Measurements from ENCODE around the gene MEN1.

The MEN1 gene

DNA sequence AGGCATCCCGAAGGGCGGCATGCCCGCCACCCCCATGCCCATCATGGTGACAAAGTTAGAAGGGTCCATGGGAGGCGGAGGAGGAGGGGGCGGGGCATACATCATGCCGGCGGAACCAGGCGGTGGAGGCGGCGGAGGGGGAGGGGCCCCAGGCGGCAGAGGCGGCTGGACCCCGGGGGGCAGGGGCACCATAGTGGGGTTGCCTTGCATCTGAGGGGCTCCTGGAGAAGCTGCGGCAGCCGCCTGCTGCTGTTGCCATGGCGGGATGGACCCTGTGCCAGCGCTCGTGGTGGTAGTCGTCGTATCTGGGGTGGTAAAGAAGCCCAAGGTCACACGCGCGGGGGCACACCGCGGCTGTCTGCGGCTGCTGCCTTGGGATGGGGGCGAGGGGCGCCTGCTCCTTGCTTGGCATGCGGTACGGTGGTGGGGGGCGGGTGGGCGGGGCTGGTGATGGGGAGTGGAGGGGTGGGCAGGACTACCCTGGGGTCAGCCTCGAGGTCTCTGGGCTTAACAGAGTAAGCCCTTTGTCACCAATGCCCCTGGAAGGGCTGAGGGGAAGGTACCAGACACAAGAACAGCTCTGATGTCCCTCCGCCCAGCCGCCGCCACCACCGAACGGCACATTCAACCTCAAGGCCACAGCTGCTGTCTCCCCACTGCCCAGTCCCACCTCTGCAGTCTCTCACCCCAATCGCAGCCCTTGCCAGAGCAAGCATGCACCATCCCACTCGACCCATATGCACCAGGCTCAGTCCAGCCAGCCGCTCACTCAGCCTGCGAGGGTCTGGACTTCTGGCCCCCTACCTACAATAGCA, 44.3 kb downstream of the MEN1 start:
- no peak for DNase-seq

DNA sequence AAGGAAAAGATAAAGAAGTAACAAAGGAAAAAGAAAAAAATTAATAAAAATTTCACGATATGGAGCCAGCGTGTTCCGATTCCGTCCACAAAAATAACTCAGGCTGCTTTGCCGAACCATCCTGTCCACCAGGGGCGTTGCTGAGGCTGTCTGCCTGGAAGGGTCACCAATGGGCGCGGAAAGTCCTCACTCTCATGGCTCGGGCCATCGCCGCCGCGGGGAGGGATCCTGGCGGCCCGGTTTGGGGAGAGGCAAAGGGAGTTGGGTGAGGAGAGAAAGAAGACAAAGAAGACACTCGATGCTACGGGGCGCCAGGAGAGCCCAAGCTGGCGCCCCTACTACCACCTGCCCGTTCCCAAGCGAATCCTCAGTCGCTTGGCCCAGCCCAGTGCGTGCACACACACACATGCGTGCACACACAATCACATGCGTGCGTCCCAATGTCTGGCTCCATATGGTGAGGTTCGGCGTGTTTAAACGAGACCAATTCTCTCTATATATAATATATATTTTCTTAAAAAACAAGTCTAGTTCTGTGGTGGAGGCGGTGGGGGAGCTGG, 45.0 kb downstream of the MEN1 start:
- peak in 1 of 56 donors; percentile 19 for DNase-seq

DNA sequence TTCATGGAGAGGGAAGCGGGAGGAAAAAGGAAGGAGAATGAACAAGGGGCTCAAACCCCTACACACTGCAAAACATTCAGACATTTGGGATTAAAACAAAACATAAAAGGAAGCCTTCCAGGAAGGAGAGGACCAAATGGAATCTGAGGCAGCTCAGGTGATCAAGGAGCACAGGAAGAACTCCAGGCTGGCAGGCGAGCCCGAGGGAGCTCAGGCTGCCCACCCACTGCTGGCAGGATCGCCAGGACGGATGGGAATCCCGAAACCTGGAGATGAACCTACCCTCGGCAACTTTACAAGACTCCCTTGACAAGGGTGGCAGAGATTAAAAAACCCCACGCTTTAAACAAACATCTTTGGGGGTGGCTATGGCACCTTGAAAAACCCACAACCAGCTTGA, 45.6 kb downstream of the MEN1 start:
- DNase-seq: no peak

GRCh38 chr11:64764040-64764611, 46.2 kb downstream of the MEN1 start:
- DNase-seq: no peak

DNA sequence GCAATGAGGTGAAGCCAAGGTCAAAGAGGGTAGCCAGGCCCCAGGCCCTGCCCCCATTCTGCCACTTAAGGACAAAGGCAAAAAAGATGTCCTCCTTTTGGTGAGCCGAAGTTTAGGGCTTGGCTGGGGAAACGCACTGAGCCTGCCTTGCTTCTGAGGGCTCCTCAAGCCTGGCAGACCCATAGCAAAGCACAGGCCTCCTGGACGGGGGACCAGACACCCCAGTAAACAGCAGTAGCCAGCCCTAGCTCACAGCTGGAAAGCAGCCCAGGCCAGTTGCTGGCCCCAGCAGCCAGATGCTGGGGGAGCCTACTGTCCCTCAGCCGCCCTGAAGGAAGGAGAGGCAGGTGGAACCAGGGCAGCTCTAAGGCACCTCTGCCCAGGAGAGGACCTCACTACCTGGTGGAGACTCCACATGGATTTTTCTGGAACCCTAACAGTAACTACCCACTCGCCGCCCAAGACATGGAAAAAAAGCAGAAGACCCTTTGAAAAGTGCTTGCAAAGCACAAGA, 46.8 kb downstream of the MEN1 start:
- DNase-seq: peak in 12 of 56 donors; percentile 16 to 59 (median 34)

GRCh38 chr11:64762674-64763525, 47.5 kb downstream of the MEN1 start:
- peak in 4 of 56 donors; percentile 16 to 46 (median 36) for DNase-seq

GRCh38 chr11:64762277-64762673, 48.1 kb downstream of the MEN1 start:
- DNase-seq: peak in 14 of 56 donors; percentile 7 to 68 (median 40)

- DNase-seq: no peak
These were observed 49.5 kb downstream of the MEN1 start for GRCh38 chr11:64760759-64761420.

DNA sequence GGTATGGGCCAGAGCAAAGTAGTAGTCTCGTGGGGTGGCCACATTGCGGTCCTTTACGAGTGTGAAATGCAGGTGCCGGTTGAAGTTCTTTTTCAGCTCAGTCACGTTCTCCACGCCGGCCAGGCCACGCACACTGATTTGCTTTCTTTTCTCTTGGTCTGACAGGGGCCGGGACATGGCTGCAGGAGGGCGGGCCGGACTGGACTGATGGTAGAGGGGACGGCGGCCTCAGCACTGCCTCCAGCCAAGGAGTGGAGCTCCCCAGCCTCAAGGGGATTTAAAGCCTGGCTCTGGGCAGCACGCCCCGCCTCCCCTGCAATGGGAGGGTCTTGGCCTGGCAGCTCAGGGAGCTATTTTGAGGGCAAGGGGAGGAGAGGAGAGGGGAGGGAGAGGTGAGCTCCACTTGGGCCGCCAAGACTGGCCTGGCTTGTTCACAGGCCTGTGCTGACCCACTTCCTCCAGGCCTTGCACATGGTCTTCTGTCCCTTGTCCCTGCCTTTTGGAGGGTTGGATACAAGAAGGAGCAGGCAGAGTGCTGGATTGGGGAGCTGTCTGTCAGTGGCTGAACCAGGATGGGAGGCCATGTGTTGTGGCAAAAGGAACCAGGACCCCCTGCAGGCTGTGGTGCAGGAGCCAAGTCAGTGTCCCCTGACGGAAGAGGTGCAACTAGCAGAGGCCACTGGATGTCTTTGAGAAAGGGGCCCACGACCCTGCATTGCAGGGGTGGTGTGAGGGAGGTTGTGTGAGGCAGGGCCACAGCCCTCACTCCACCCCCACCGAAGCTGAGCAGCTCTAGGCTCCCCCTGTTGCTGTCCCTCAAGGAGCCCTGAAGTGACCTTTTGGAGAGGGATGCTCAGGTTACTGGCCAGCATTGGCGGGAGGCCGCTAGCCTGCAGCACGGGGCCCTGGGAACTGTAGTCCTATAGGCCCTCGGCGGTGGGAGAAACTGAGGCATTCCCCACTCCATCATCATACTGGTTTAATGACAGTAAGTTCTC, 50.3 kb downstream of the MEN1 start, which contains the start of gene PYGM:
Gene PYGM (minus strand): TSS at position 253 of the 998 bp plus-strand sequence. CDS start 76 bp downstream, at position 177.
- DNase-seq: peak in 35 of 56 donors; percentile 6 to 89 (median 56)

DNA sequence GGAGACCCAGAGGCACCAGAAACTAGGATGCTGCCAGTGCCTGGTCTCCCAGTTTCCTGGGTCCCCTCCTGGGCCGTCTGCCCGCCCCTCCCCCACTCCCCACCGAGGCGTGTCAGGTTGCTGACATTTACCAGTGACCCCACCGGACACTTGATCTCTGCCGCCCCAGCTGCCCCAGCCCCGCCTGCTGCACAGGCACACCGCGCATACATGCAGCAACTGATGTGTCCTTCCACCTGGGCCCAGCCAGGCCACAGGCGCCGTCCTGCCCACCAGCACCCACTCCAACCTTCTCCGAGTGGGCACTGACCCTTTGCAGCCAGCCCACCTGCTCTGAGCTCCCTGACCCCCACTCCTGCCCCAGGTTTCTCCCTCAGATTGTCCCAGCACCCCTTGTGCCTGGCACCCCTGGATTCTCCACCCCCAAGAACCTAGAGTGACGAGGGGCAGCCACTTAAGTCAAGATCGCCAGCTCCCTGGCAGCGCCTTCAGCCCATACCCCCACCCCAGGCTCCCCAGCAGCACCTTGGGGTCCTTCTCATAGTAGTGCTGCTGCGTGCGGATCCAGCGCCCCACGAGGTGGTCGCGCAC, 51.1 kb downstream of the MEN1 start:
- no peak for DNase-seq

- DNase-seq: no peak
These were observed 51.8 kb downstream of the MEN1 start for GRCh38 chr11:64758330-64759079.

DNA sequence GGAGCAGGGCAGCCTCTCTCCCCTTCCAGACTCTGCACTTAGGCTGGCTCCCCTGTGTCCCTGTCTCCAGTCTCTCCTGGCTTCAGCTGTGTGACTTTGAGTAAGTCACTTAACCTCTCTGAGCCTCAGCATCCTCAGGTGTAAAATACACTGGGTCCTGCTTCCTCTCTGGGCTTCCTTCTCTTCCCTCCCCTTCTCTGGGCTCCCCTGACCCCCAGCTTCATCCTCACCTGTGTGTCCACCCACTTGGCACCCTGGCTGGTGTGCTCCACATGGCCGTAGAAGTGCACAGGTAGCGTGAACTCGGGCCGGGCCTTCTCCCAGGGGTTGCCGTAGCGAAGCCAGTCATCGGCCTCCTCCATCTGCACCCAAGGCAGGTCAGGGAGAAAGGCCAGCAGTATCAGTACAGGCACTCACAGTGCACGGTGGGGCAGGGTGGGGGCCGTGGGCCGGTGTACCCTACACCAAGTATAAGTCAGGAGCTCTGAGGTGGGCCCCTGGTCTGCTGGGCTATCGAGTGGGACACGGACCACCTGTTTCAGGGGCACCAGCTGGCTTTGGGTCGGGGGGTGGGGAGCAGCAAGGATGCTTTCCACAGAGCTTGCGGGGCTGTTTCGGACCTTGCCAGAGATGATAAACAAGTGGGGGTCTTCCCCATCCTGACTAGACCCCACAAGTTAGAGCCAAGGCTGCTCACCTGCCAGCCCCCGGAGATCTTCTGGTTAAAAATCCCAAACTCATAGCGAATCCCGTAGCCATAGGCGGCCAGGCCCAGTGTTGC, 52.6 kb downstream of the MEN1 start:
- DNase-seq: no peak

GRCh38 chr11:64755681-64756361, 54.5 kb downstream of the MEN1 start:
- DNase-seq: no peak

DNA sequence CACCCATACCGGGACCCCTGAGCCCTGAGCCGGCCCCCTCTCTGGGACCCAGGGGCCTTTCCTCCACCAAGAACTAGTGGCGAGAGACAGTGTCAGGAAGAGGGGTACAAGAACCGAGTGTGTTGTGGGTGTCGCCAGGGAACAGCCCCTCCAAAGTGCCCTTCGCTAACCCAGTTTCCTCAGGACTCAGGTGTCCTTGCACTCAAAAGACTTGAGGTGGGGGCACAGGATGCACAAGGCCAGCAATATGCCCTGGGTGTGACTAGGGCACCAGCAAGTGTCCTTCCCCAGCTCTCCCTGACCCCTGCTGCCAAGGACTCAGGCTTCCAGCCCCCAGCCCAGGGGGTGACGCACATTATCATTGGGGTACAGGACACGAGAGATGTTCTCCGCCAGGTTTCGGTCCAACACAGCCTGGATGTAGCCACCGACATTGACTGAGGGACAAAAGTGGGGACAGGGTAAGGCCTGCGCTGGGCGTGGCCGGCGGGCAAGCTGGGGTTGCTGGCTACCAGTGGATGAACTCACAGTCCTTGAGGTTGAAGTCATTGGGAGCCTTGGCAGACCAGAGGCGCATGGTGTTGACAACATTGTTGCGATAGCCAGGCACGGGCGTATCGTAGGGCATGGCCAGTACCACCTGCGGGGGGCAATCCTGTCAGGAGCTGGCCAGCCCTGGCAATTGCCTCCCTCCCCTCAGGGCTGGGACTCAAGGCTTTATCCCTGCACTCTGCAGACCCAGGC, 55.3 kb downstream of the MEN1 start:
- no peak for DNase-seq

- no peak for DNase-seq
These were observed 56.0 kb downstream of the MEN1 start for GRCh38 chr11:64754124-64754918.

All from amygdala (tissue), 56 donors.